HCT116 (cell line): ENCODE measurements around the gene TBXA2R. TPM values are rescaled to one million over a fixed set of nuclear protein-coding genes. Genes with fewer than 3 reads are reported as not detected.
A peak's percentile ranks its signal among the peaks of the same experiment; 100 is the strongest.

ENCODE experiments used
- ATAC-seq: fragments of 200-7000 bp; cut with Tn5 transposase; 2 replicates; pipeline ENCODE4 v1.9.1; 2020; ENCODE audit warnings: mild to moderate bottlenecking, moderate library complexity
- BruUV-seq: library from RNA; stranded (reverse); fragments of 400-500 nt; replicated peaks from 2 replicates; lab custom pipeline; 2021; lab: Mats Ljungman, UMichigan
- CTCF ChIA-PET: fragments of 300-600 bp; sonication (Branson Sonifier 250); formaldehyde crosslinking; loops from one replicate; lab custom pipeline; 2021; ENCODE audit warnings: antibody characterized with exemption; lab: Charles Lee
- POLR2A ChIA-PET: fragments of 300-600, 350-600 bp; sonication (Branson Sonifier 250); formaldehyde crosslinking; loops from one replicate; lab custom pipeline; 2021; ENCODE audit warnings: antibody characterized with exemption; lab: Charles Lee
- RAD21 ChIA-PET, 2 experiments: fragments of 300-600 bp; sonication (Branson Sonifier 250); formaldehyde crosslinking; loops; one replicate each; lab custom pipeline; 2023; ENCODE audit warnings: low total read pairs in 2 of 2; ENCODE audit not compliant: uncharacterized antibody in 2 of 2, unreplicated experiment in 2 of 2, low non-redundant PET in 1 of 2; lab: Charles Lee
- DNase-seq: peaks from one replicate; pipeline ENCODE4 v3.0.0-alpha.2; 2010; ENCODE audit warnings: low read depth, low spot score
- H2AFZ ChIP-seq: fragments of 200-600 bp; shearing (Covaris generic), sonication (generic); 2 replicates; pipeline ENCODE4 v1.6.1; 2017; ENCODE audit warnings: low read depth, mixed run types, mixed read lengths, antibody characterized with exemption, low read length; ENCODE audit not compliant: poor library complexity, severe bottlenecking
- H3K27ac ChIP-seq: 2 replicates; pipeline ENCODE4 v1.5.1; 2012; ENCODE audit warnings: low read depth, low read length
- H3K27me3 ChIP-seq: fragments of 200-600 bp; sonication (generic); 2 replicates; pipeline ENCODE4 v1.6.1; 2016; ENCODE audit warnings: mixed run types, low read length, mixed read lengths; ENCODE audit not compliant: insufficient read depth
- H3K36me3 ChIP-seq, 2 experiments: fragments of 200-500 bp in 1 of 2; fragments of 200-600 bp in 1 of 2; sonication (Bioruptor generic) in 1 of 2; sonication (generic) in 1 of 2; 2 replicates each; pipeline versions ENCODE4 v1.5.1 to v1.6.1; 2014 to 2016; ENCODE audit warnings: low read length in 2 of 2, inconsistent platforms in 1 of 2, mixed read lengths in 1 of 2, mixed run types in 1 of 2; ENCODE audit not compliant: insufficient read depth in 2 of 2, control insufficient read depth in 1 of 2
- H3K4me1 ChIP-seq, 2 experiments: fragments of 200-600 bp in 1 of 2; sonication (generic) in 1 of 2; 2 replicates each; pipeline versions ENCODE4 v1.5.1 to v1.6.1; 2012 to 2017; ENCODE audit warnings: low read length in 2 of 2, inconsistent platforms in 1 of 2, mild to moderate bottlenecking in 1 of 2, mixed read lengths in 1 of 2, mixed run types in 1 of 2, moderate library complexity in 1 of 2; ENCODE audit not compliant: insufficient read depth in 2 of 2, control insufficient read depth in 1 of 2
- H3K4me2 ChIP-seq: fragments of 200-600 bp; sonication (generic); 2 replicates; pipeline ENCODE4 v1.6.1; 2017; ENCODE audit warnings: mixed run types, low read length, mixed read lengths
- H3K4me3 ChIP-seq, 2 experiments: fragments of 200-600 bp in 1 of 2; sonication (generic) in 1 of 2; replicated peaks in 1 of 2; 2 replicates each; pipeline ENCODE4 v1.5.1; 2011 to 2016; ENCODE audit warnings: low read length in 2 of 2, control low read depth in 1 of 2, low read depth in 1 of 2, mild to moderate bottlenecking in 1 of 2, mixed read lengths in 1 of 2, mixed run types in 1 of 2
- H3K79me2 ChIP-seq: fragments of 200-600 bp; sonication (generic); 2 replicates; pipeline ENCODE4 v1.6.1; 2017; ENCODE audit warnings: mild to moderate bottlenecking, mixed run types, low read length, moderate library complexity, mixed read lengths; ENCODE audit not compliant: insufficient read depth
- H3K9ac ChIP-seq: fragments of 200-600 bp; sonication (generic); 2 replicates; pipeline ENCODE4 v1.6.1; 2016; ENCODE audit warnings: low read length, mixed read lengths
- H3K9me2 ChIP-seq: fragments of 200-600 bp; sonication (generic), shearing (Covaris generic); 2 replicates; pipeline ENCODE4 v1.6.1; 2017; ENCODE audit warnings: mixed run types, mild to moderate bottlenecking, moderate library complexity; ENCODE audit not compliant: insufficient read depth
- H3K9me3 ChIP-seq, 2 experiments: fragments of 200-500 bp in 1 of 2; fragments of 200-600 bp in 1 of 2; sonication (Bioruptor generic) in 1 of 2; sonication (generic) in 1 of 2; 2 replicates each; pipeline ENCODE4 v1.6.1; 2014 to 2017; ENCODE audit warnings: low read length in 2 of 2, mixed read lengths in 2 of 2, inconsistent platforms in 1 of 2, low read depth in 1 of 2, mild to moderate bottlenecking in 1 of 2, mixed run types in 1 of 2, moderate library complexity in 1 of 2; ENCODE audit not compliant: control insufficient read depth in 1 of 2, insufficient read depth in 1 of 2
- H4K20me1 ChIP-seq: fragments of 200-600 bp; sonication (generic), shearing (Covaris generic); 2 replicates; pipeline ENCODE4 v1.6.1; 2017; ENCODE audit warnings: mixed run types, mild to moderate bottlenecking, moderate library complexity; ENCODE audit not compliant: insufficient read depth
- ATF3 ChIP-seq: IDR thresholded peaks from 2 replicates; pipeline ENCODE4 v1.6.1; 2012
- CBX3 ChIP-seq: IDR thresholded peaks from 2 replicates; pipeline ENCODE4 v1.6.1; 2012; ENCODE audit warnings: low read depth
- CEBPB ChIP-seq: IDR thresholded peaks from 2 replicates; pipeline ENCODE4 v1.6.1; 2012; ENCODE audit warnings: low read depth
- EGR1 ChIP-seq: IDR thresholded peaks from 2 replicates; pipeline ENCODE4 v1.6.1; 2012; ENCODE audit warnings: low read depth
- ELF1 ChIP-seq: IDR thresholded peaks from 2 replicates; pipeline ENCODE4 v1.6.1; 2012; ENCODE audit warnings: low read depth, borderline replicate concordance
- EZH2 ChIP-seq: fragments of 200-600 bp; sonication (generic); IDR thresholded peaks from 2 replicates; pipeline ENCODE4 v1.6.1; 2017; ENCODE audit warnings: antibody characterized with exemption, mixed run types
- EZH2phosphoT487 ChIP-seq: fragments of 200-600 bp; IDR thresholded peaks from 2 replicates; pipeline ENCODE4 v1.6.1; 2018; ENCODE audit warnings: antibody characterized with exemption, borderline replicate concordance
- FOSL1 ChIP-seq: IDR thresholded peaks from 2 replicates; pipeline ENCODE4 v1.6.1; 2012; ENCODE audit warnings: low read depth
- MAX ChIP-seq: IDR thresholded peaks from 2 replicates; pipeline ENCODE4 v1.6.1; 2012
- POLR2A ChIP-seq: IDR thresholded peaks from 2 replicates; pipeline ENCODE4 v1.7.0; 2011; ENCODE audit warnings: borderline replicate concordance; ENCODE audit not compliant: insufficient read depth, insufficient read length; ENCODE audit errors: extremely low read depth
- POLR2AphosphoS5 ChIP-seq: IDR thresholded peaks from 2 replicates; pipeline ENCODE4 v1.6.1; 2011; ENCODE audit warnings: mild to moderate bottlenecking, low read depth, low read length, moderate library complexity
- RAD21 ChIP-seq: IDR thresholded peaks from 2 replicates; pipeline ENCODE4 v1.6.1; 2012; ENCODE audit warnings: low read depth, mild to moderate bottlenecking
- REST ChIP-seq: IDR thresholded peaks from 2 replicates; pipeline ENCODE4 v1.6.1; 2012; ENCODE audit warnings: low read depth
- SIN3A ChIP-seq: IDR thresholded peaks from 2 replicates; pipeline ENCODE4 v1.6.1; 2012; ENCODE audit warnings: low read depth
- SP1 ChIP-seq: IDR thresholded peaks from 2 replicates; pipeline ENCODE4 v1.6.1; 2012; ENCODE audit warnings: low read depth
- SRF ChIP-seq: IDR thresholded peaks from 2 replicates; pipeline ENCODE4 v1.6.1; 2012; ENCODE audit warnings: low read depth
- YY1 ChIP-seq: IDR thresholded peaks from 2 replicates; pipeline ENCODE4 v1.6.1; 2011; ENCODE audit warnings: low read length, low read depth, moderate library complexity, mild to moderate bottlenecking; ENCODE audit not compliant: insufficient replicate concordance; ENCODE audit errors: extremely low read depth
- ZFX ChIP-seq: fragments of 450-650 bp; IDR thresholded peaks from 2 replicates; pipeline ENCODE4 v1.6.1; 2017
- ZNF274 ChIP-seq: fragments of 200-500 bp; sonication (Bioruptor generic); IDR thresholded peaks from 2 replicates; pipeline ENCODE4 v1.6.1; 2014; ENCODE audit warnings: mild to moderate bottlenecking, low read depth, low read length, inconsistent platforms
- intact Hi-C: fragments of 100-400 bp; cut with micrococcal nuclease; formaldehyde crosslinking; loops from 2 replicates; pipeline ENCODE4 v1.10.0; 2022
- total RNA-seq: library from RNA; stranded (reverse); gene quantifications from one replicate; pipeline ENCODE4 v1.2.1, GENCODE V29; 2021; ENCODE audit not compliant: unreplicated experiment

The TBXA2R gene
- total RNA-seq, 1 experiment from 2014 or later: 2.3 TPM

- Histone ChIP-seq H3K79me2 (peaks cover 8% of the 10 kb centered on the region; the same call in 1 of the 2 replicates), H3K4me3 (no peak overlapping the region), H4K20me1 (no peaks in the 10 kb centered on the region; the same call in 1 of the 2 replicates), H3K27ac (0 out of 2 replicates have a peak overlapping the region, but pooled peaks have one; percentile 2), H3K36me3 (peaks cover 3 to 11% of the 10 kb centered on the region in 2 experiments; a peak in 2 of 4 replicates), H3K4me2 (peak overlapping the region; percentile 32), H3K9me2 (no peaks in the 10 kb centered on the region), H3K9me3 (no peaks in the 10 kb centered on the region), H3K27me3 (no peaks in the 10 kb centered on the region), H3K9ac (no peak overlapping the region)
- BruUV-seq: no TSS peak
- POLR2A ChIA-PET: no interaction called here
- intact Hi-C loops: no loop called here
- CTCF ChIA-PET: no interaction called here
- no peak for DNase-seq
- TF ChIP-seq MAX (no peak), RAD21 (no peak), POLR2A (no peak), YY1 (no peak), ZNF274 (no peak), SRF (no peak), SP1 (no peak), CEBPB (no peak), ZFX (no peak), EZH2 (no peak), EZH2phosphoT487 (no peak), FOSL1 (no peak), CBX3 (no peak), REST (no peak), POLR2AphosphoS5 (no peak), ATF3 (no peak), ELF1 (no peak), SIN3A (no peak; the same call in 1 of the 2 replicates), EGR1 (no peak)
- TF ChIP-seq, all 23 proteins: peak for 0
- ATAC-seq: no peak; the same call in 1 of the 2 replicates
- RAD21 ChIA-PET: interaction anchor here in 1 of 2 experiments (0.6 kb wide), 1 partner anchor 22 kb away, joined by 3 read pairs; no protein-coding TSS in a partner anchor
- H2AFZ ChIP-seq: no peak overlapping the region
- peaks cover 15 to 52% of the 10 kb centered on the region in 2 experiments for H3K4me1 ChIP-seq
Measured at GRCh38 chr19:3580156-3580934, 26.3 kb downstream of the TBXA2R start.
